GM12801 (cell line): ENCODE data around the gene MAG.

Experiments used
- CTCF ChIP-seq: IDR thresholded peaks from one replicate; pipeline ENCODE4 v1.5.1; 2011; ENCODE audit warnings: control low read depth; ENCODE audit not compliant: insufficient read length; ENCODE audit errors: extremely low read depth

MAG gene

DNA sequence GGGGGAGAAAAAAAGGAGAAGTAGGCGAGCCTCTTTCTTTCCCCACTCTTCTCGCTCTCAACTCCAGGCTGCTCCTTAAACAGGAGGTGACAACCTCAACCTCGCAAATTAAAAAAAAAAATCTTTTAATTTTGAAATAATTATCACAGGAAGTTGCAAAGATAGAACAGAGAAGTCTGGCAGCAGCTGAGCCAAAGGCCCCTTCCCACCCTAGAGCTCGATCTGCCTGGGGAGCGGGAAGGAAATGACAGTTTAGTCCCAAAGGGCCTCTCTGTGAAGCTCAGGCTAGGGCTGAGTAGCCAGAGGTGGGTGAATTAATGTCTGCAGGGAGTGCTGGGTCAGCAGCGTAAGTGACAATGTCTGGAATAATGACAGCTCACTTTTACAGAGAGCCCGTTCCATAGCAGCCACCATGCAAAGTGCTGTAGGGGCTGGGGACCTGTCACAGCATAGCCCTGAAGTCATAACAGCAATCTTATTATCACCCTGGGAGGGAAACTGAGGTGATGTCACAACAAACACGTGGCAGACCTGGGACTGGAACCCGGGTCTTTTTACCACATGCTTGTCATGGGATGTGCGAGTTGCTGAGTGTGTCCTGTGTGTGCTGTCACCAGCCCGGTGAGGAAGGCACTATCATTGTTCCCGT, 28.2 kb downstream of the MAG start:
- TF ChIP-seq CTCF, result no peak

GRCh38 chr19:35321291-35321690, 29.3 kb downstream of the MAG start:
- no peak for TF ChIP-seq CTCF

- TF ChIP-seq CTCF, result no peak
Measured at GRCh38 chr19:35322014-35322413, 30.1 kb downstream of the MAG start.

DNA sequence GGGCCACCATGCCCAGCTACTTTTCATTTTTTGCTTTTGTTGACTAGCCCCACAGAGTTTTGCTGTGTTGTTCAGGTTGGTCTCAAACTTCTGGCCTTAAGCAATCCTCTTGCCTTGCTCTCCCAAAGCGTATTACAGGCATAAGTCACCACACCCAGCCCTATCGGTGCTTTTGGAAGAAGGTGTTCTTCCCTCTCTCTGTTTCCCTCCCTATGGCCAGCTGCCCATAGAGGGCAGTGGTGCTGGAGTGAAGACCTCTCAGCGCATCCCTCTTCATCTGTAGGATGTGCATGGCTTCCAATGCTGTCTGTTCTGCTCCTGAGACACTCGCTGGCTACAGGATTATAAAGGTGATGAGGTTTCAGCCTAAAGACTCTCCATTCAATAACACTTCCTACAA, 35.7 kb downstream of the MAG start:
- no peak for TF ChIP-seq CTCF

- no peak for TF ChIP-seq CTCF
Measured at GRCh38 chr19:35328851-35329285, 36.9 kb downstream of the MAG start, which contains the start of gene CD22. CD22 (plus strand) TSS chr19:35329187; CDS start chr19:35332041, 2,854 bp downstream.

DNA sequence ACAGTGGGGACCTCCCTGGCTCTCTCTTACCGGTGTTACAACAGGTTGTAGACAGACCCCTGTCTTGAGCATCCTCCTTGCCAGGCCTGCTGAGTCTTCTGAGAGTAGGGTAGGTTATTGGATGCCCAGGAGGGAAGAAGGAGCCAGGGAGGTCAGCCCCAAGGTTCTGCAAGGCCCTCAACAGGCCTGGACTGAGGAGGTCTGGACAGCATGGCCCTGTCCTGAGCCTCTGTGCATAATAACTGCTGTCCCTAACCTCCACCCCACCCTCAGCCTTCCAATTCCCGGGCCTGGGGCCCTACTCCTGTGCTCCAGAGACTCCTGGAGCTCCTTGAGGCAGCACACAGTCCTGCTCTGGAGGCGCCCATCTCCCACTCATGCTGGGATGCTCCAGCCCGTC, 37.4 kb downstream of the MAG start:
- TF ChIP-seq CTCF, result no peak

- no peak for TF ChIP-seq CTCF
Measured at GRCh38 chr19:35330475-35330874, 38.5 kb downstream of the MAG start.
